C4-2B (cell line): ENCODE measurements around the gene SPIB.

Source experiments
- H3K27ac ChIP-seq: fragments of 450-650 bp; 2 replicates; pipeline ENCODE4 v1.5.1; 2017
- ZFX ChIP-seq: fragments of 450-650 bp; IDR thresholded peaks from 2 replicates; pipeline ENCODE4 v1.6.1; 2017
- TF ChIP-seq, protein P1 (sequence below): fragments of 450-650 bp; conservative IDR thresholded peaks from 2 replicates; pipeline ENCODE4 v1.5.1; 2017; ENCODE audit warnings: mild to moderate bottlenecking

Gene SPIB

DNA sequence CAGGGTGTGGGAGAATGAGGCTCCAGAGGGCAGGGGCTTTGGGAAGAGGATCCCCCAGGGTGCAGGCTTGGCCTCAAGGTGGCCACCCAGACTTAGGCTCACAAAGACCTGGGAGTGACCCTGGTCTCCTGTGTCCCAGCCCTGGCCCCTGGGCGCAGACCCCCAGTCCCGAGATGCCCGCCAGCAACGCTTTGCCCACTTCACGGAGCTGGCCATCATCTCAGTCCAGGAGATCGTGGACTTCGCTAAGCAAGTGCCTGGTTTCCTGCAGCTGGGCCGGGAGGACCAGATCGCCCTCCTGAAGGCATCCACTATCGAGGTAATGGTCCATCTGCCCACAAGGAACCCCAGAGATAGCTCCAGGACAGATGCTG, 39.9 kb upstream of the SPIB start:
- no peak overlapping the region for H3K27ac ChIP-seq
- TF ChIP-seq ZFX = no peak
- TF ChIP-seq, protein P1, sequence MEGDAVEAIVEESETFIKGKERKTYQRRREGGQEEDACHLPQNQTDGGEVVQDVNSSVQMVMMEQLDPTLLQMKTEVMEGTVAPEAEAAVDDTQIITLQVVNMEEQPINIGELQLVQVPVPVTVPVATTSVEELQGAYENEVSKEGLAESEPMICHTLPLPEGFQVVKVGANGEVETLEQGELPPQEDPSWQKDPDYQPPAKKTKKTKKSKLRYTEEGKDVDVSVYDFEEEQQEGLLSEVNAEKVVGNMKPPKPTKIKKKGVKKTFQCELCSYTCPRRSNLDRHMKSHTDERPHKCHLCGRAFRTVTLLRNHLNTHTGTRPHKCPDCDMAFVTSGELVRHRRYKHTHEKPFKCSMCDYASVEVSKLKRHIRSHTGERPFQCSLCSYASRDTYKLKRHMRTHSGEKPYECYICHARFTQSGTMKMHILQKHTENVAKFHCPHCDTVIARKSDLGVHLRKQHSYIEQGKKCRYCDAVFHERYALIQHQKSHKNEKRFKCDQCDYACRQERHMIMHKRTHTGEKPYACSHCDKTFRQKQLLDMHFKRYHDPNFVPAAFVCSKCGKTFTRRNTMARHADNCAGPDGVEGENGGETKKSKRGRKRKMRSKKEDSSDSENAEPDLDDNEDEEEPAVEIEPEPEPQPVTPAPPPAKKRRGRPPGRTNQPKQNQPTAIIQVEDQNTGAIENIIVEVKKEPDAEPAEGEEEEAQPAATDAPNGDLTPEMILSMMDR = no peak

DNA sequence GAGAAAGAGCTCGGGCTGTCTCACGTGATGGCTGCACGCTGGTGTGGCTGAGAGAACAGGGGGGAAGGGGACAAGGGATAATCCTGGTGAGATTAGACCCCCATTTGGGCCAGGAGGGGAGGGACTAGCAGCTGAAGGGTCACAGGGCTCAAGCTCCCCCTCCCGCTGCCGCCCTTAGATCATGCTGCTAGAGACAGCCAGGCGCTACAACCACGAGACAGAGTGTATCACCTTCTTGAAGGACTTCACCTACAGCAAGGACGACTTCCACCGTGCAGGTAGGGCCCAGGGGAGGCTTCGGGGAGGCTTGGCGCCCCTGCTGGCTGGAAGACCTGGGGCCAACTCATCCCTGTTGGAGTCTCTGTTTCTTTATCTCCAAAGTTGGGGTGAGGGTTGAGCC, 39.1 kb upstream of the SPIB start:
- TF ChIP-seq, protein P1 = no peak
- no peak for TF ChIP-seq ZFX
- H3K27ac ChIP-seq = no peak overlapping the region

DNA sequence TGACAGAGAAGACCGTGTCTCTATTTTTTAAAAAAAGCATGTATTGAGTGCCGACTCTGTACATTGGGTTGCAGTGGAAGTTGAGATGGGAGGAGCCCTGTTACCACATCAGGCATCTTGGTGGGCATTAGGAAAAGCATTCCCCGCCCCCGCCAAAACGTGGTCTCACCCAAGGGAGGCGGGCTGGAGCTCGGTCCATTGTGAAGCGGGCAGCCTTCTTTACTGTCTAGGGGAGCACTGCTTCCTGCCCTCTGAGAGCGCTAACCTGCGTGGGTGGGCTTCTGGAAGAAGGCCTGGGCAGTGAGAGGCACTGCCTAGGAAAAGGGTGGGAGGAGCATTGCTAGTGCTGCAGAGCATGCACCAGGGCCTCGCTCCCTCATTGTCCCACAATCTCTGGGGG, 38.6 kb upstream of the SPIB start:
- no peak for TF ChIP-seq ZFX
- TF ChIP-seq, protein P1 = no peak
- H3K27ac ChIP-seq = no peak overlapping the region

DNA sequence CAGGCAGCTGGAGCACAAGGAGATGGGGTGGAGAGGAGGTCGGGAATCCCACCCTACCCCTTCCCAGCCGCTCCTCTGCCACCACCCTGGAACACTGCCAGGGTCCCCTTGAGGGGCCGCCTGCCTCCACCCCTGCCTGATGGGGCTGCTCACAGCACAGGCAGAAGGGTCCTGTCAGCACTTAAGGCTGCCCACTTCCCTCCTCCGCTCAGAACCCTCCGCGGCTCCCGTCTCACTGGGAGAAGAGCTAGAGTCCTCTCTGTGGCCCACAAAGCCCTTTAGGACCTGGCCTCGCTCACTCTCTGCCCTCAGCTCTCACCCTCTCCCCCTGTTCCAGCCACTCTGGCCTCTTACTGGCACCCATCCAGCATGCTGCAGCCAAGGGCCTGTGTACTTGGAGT, 38.0 kb upstream of the SPIB start:
- no peak overlapping the region for H3K27ac ChIP-seq
- no peak for TF ChIP-seq ZFX
- TF ChIP-seq, protein P1 = no peak

DNA sequence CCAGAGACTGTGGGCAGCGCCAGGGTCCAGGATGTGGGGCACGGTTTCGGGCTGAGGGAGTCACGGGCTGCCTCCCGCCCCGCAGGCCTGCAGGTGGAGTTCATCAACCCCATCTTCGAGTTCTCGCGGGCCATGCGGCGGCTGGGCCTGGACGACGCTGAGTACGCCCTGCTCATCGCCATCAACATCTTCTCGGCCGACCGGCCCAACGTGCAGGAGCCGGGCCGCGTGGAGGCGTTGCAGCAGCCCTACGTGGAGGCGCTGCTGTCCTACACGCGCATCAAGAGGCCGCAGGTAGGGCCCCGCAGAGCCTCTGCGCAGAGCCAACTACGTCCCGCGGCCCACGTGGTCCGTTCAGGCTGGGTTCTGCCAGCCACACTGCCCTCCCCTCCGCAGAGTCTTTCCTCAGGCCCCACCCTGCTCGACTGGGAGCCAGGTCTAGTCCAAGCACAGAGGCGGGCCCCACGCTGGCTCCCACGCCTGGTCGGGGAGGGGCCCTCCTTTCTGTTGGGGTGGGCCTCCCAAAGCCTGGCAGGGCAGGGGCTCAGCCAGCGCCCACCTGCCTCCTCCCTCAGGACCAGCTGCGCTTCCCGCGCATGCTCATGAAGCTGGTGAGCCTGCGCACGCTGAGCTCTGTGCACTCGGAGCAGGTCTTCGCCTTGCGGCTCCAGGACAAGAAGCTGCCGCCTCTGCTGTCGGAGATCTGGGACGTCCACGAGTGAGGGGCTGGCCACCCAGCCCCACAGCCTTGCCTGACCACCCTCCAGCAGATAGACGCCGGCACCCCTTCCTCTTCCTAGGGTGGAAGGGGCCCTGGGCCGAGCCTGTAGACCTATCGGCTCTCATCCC, 36.6 kb upstream of the SPIB start:
- TF ChIP-seq ZFX = no peak
- TF ChIP-seq, protein P1 = no peak
- H3K27ac ChIP-seq = no peak overlapping the region; the same call in 1 of the 2 replicates

DNA sequence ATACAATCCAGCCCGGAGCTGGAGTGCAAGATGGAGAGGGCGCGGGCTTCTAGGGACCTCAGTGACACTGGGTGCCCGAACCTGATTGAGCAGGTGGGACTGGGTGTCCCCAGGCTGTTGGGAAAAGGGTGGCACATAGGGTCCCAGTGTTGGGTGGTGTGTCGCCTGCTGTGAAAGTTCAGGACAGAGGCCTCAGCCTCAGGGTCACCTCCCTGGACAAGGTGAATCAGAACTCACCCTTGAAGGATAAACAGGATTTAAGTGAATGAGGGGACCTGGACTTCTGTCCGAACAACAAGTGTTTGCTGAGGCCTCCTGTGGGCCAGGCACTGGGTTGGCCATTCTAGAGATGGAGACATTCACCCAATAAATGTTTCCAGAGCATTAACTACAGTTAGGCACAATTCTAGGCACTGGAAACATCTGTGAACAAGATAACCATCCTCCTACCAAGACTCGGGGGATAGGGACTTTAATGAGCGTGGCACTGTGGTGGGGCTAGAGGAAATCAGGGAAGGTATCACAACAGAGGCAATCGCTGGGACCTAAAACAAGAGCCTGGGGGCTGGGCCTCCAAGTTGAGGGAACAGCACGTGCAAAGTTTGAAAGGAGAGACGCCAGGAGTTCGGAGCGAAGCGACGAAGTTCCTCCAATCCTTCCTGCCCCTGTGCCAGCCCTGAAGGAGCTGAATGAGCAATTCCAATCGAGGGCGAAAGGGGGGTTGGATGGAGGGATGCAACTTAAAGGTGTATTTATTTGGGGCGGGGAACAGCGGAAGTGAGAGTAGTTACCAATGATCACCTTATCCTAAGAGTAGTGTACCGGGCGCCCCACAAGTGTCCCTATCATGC, 35.5 kb upstream of the SPIB start:
- H3K27ac ChIP-seq = peak overlapping the region; percentile 88
- TF ChIP-seq ZFX = no peak
- TF ChIP-seq, protein P1 = no peak
